ENCODE measurements around the gene CENPB. TPM values are rescaled to one million over a fixed set of nuclear protein-coding genes. Genes with fewer than 3 reads are reported as not detected.

Gene CENPB
- total RNA-seq, 1 donor from 2014 or later: 68.3 TPM

DNA sequence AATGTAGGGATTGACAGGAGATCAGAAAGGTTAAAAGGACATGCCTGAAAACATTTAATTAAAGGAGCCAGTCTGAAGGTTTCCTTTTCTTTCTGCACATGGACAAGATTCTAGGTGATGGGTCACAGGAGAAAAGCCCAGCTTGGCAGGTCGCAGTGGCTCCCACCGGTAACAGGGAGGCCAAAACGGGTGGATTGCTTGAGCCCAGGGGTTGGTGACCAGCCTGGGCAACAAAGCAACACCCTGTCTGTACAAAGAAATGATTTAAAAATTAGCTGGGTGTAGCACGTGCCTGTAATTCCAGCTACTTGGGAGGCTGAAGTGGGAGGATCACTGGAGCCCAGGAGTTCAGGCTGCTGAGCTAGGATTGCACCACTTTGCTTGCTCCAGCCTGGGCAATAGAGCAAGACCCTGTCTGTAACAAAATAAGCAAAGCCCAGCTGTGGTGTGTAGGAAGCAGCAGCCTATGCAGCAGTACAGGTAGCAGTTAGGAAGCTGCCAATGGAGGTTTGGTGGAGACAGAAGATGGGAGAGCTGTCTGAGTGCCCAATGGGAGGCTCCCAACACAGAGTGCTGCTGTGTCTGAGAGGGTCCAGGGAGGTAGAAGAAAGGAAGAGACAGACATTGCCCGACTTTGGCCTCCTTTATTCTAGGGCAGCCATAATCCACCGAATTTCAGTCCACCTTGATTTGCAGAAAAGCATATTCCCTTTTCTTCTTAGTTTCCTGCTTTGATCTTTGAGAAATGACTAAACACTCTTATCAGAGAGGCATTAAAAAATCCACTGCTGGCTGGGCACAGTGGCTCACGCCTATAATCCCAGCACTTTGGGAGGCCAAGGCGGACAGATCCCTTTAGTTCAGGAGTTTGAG is 26.7 kb upstream of the CENPB start:
- DNase-seq (no peak), ATAC-seq (ENCODE audit: poor library complexity) (no peak)
- intact Hi-C loops (cut with DNase I): no loop called here

- no peak for DNase-seq
- intact Hi-C loops (cut with DNase I): no loop called here
- no peak for ATAC-seq (ENCODE audit: poor library complexity)
These were observed 25.7 kb upstream of the CENPB start for GRCh38 chr20:3812259-3812681.

GRCh38 chr20:3811467-3812258 is 25.1 kb upstream of the CENPB start:
- ATAC-seq (ENCODE audit: poor library complexity) (peak; percentile 91), DNase-seq (peak; percentile 99)
- intact Hi-C loops (cut with DNase I): no loop called here

- no peak for ATAC-seq (ENCODE audit: poor library complexity)
- intact Hi-C loops (cut with DNase I): no loop called here
- no peak for DNase-seq
These were observed 22.0 kb upstream of the CENPB start for GRCh38 chr20:3808544-3808943.

GRCh38 chr20:3804781-3805180 is 18.2 kb upstream of the CENPB start:
- ATAC-seq (ENCODE audit: poor library complexity) (no peak), DNase-seq (no peak)
- intact Hi-C loops (cut with DNase I): no loop called here

- no peak for DNase-seq
- intact Hi-C loops (cut with DNase I): no loop called here
These were observed 17.8 kb upstream of the CENPB start for GRCh38 chr20:3804254-3804751.

GRCh38 chr20:3803854-3804253 is 17.3 kb upstream of the CENPB start:
- intact Hi-C loops (cut with DNase I): no loop called here
- ATAC-seq (ENCODE audit: poor library complexity) (no peak), DNase-seq (no peak)

More at GRCh38 chr20:3804254-3804751, 17.8 kb upstream of the CENPB start:
- ATAC-seq (ENCODE audit: poor library complexity): no peak

GRCh38 chr20:3803289-3803688 is 16.7 kb upstream of the CENPB start:
- DNase-seq: no peak
- ATAC-seq (ENCODE audit: poor library complexity): no peak
- intact Hi-C loops (cut with DNase I): no loop called here

DNA sequence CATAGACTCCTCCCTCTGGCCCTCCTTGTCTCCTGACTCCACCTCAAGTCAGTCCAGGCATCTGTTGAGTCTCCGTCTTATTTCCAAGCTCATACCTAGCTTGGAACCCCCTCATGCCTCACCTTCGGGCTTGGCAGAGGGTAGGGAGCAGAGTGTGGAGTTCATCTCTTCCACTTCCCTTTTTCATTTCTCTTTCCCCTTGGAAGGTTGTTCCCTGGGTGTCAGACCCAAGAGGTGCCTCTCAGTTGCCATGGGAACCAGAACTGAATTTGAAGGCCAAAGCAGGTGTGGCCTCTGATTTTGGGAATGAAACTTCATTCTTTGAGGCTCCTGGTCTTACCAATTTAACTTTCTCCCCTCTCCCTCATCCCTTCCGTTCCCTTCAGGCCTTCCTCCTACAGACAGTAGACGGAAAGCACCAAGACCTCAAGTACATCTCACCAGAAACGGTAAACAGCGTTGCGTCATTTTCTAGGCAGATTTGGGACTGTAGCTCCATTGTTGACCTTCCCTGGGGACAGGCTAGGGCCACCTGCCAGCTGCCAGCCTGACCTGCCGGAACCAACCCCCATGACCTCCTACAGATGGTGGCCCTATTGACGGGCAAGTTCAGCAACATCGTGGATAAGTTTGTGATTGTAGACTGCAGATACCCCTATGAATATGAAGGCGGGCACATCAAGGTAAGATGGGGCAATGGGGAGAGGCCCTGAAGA is 16.1 kb upstream of the CENPB start:
- intact Hi-C loops (cut with DNase I): no loop called here
- DNase-seq (no peak), ATAC-seq (ENCODE audit: poor library complexity) (no peak)

DNA sequence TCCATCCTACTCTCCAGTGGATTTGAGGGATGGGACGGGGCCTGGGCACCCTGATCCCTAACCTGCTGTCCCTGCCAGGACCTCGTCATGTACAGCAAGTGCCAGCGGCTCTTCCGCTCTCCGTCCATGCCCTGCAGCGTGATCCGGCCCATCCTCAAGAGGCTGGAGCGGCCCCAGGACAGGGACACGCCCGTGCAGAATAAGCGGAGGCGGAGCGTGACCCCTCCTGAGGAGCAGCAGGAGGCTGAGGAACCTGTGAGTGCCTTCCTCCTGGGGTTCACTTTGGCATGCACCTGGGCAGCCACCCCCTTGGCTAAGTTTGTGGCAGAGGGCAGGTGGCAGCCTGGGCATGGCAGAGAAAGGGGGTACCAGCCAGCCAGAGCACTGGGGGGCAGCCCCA is 15.3 kb upstream of the CENPB start:
- DNase-seq: no peak
- no peak for ATAC-seq (ENCODE audit: poor library complexity)
- intact Hi-C loops (cut with DNase I): no loop called here

GRCh38 chr20:3801299-3801698 is 14.8 kb upstream of the CENPB start:
- no peak for ATAC-seq (ENCODE audit: poor library complexity)
- intact Hi-C loops (cut with DNase I): no loop called here
- no peak for DNase-seq

- DNase-seq (no peak), ATAC-seq (ENCODE audit: poor library complexity) (no peak)
- intact Hi-C loops (cut with DNase I): no loop called here
These were observed 14.3 kb upstream of the CENPB start for GRCh38 chr20:3800878-3801260.

- ATAC-seq (ENCODE audit: poor library complexity) (no peak), DNase-seq (no peak)
- intact Hi-C loops (cut with DNase I): no loop called here
These were observed 13.8 kb upstream of the CENPB start for GRCh38 chr20:3800256-3800877.

DNA sequence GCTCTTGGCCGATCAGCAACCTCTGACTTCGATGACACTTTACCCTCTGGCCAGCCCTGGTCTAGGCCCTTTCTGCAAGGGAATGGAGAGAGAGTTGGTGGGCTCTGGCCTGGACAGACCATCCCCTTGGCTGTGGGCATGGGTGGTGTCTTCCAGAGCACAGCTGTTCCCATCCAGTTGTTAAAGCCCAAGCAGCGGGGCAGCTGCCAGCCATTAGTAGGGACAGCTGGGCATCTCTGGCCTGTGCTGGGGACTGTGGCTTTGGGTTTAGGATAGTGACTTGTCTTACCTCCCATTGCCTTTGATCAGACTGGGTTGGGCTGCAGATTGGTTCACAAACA is 12.3 kb upstream of the CENPB start:
- DNase-seq (no peak), ATAC-seq (ENCODE audit: poor library complexity) (no peak)
- intact Hi-C loops (cut with DNase I): no loop called here

DNA sequence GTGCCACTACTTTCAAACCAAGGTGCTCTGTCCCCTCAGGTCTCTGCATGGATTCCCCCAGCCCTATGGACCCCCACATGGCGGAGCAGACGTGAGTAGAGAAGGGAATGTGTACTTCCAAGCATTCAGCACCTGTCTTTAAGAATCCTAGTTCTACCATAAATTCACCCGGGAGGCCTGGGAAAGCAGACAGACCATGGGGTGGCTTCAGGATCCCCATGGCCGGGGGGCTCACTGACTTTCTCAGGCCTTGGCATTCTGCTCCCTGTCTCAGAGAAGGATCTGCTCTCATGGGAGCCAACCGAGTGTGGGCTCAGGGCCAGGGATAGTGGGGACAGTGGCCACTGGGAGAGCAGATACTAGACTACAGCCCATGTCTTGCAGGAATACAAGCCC is 11.8 kb upstream of the CENPB start:
- intact Hi-C loops (cut with DNase I): no loop called here
- DNase-seq (no peak), ATAC-seq (ENCODE audit: poor library complexity) (no peak)

DNA sequence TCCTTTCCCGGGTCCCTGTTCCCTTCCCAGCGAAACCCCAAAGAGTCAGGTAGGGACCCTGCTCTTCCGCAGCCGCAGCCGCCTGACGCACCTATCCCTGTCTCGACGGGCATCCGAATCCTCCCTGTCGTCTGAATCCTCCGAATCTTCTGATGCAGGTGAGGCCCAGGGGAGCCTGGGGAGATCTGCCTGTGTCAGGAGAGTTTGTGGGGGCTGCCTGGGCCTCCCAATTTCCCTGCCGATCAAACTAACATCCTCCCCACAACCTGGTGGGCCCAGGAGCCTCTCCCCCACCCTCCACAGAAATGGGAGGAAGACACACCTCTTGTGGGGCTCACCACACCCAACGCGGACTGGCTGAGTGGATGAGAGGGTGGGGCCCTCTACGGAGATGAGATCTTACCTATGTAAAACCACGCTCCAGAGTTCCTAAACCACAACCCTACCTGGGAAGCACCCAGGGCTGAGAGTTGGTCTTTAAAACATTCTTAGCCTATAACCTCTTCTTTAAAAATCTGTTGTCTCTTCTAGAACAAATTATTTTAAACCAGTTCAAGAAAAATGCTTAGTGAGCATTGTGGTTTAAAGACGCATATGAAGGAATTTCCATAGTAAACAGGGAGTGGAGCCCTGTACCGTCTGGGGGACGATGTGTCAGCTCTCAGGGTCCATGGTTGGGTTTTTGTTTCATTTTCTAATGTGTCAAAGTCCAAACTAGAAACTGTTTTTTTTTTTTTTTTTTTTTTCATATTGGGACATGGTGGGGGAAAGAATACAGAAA is 11.2 kb upstream of the CENPB start:
- intact Hi-C loops (cut with DNase I): no loop called here
- DNase-seq: no peak
- no peak for ATAC-seq (ENCODE audit: poor library complexity)

GRCh38 chr20:3797226-3797545 is 10.6 kb upstream of the CENPB start:
- DNase-seq (no peak), ATAC-seq (ENCODE audit: poor library complexity) (no peak)
- intact Hi-C loops (cut with DNase I): no loop called here

- ATAC-seq (ENCODE audit: poor library complexity): no peak
- DNase-seq: no peak
- intact Hi-C loops (cut with DNase I): no loop called here
These were observed 10.1 kb upstream of the CENPB start for GRCh38 chr20:3796477-3797225.
